Measurements from ENCODE around the gene SLC24A4. TPM values are rescaled to one million over a fixed set of nuclear protein-coding genes. Genes with fewer than 3 reads are reported as not detected.

The SLC24A4 gene
- total RNA-seq, 1 experiment from 2014 or later, result not detected

DNA sequence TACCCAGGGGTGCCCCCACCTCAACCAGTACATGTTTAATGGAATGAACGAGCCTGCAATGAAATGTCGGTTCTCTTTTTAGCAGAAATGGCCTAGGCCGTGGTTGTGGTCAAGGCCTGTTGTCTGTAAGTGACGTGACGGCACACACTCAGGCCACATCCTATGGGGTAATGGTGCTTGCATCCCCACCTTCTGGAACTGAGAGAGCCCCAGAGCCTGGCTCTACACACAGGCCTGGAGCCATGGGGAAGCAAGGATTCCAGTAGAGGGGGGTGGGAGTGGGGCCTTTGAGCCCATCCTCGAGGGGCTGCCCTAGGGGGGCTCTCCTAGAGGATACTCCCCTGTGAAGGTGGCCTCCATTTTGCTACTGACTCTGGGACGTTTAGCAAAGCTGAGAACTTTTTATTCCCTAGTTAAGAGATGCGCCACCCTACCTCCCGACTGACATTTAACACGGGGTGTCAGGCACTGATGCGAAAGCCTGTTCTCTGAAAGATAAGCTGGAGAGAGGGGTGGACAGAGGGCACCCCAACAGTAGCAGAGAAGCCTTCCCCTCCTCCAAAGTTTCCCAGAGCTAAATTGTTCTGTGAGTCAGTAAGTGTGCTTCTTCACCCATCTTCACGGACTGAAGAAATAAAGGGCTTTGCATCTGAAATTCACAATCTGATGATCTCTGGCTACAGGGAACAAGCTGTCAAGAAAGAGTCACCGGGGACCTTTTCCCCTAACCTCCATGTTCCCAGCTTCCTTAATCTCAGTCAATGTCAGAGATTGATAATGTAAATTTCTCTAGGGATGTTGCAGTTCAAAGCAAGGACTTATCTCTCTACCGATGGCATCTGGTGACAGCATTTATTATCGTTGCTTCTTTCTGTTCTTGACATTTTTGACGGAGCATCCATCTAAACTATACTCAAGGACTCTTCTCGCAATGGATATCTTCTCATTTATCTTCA lies 197.4 kb downstream of the SLC24A4 start:
- no peak overlapping the region for H3K9ac ChIP-seq (ENCODE audit: low read length)
- intact Hi-C loops (cut with micrococcal nuclease), result no loop called here
- H3K27me3 ChIP-seq (ENCODE audit: insufficient read depth, low read length), result no peaks in the 10 kb centered on the region
- no peak overlapping the region for H2AFZ ChIP-seq (ENCODE audit: low read depth, low read length, poor library complexity, severe bottlenecking)
- no peaks in the 10 kb centered on the region for H3K9me3 ChIP-seq (ENCODE audit: control insufficient read depth in 1 of 2, insufficient read depth in 1 of 2, low read depth in 1 of 2, low read length in 2 of 2)
- H3K36me3 ChIP-seq (ENCODE audit: control insufficient read depth in 1 of 2, insufficient read depth in 2 of 2, low read length in 2 of 2), result no peaks in the 10 kb centered on the region
- DNase-seq (ENCODE audit: low read depth, low spot score) (no peak), ATAC-seq (no peak)
- H3K4me3 ChIP-seq (replicated peaks in 1 of 2; ENCODE audit: low read depth in 1 of 2, low read length in 2 of 2), result no peak overlapping the region
- ChIA-PET CTCF (no interaction called here), POLR2A (no interaction called here), RAD21 (ENCODE audit: low non-redundant PET in 1 of 2, low total read pairs in 2 of 2, uncharacterized antibody in 2 of 2, unreplicated experiment in 2 of 2) (no interaction called here)
- H4K20me1 ChIP-seq (ENCODE audit: insufficient read depth), result no peaks in the 10 kb centered on the region
- no peak overlapping the region for H3K4me2 ChIP-seq (ENCODE audit: low read length)
- H3K4me1 ChIP-seq (ENCODE audit: control insufficient read depth in 1 of 2, insufficient read depth in 2 of 2, low read length in 2 of 2), result no peaks in the 10 kb centered on the region
- H3K27ac ChIP-seq (ENCODE audit: low read depth, low read length), result no peak overlapping the region
- no TSS peak for BruUV-seq (replicated peaks)
- H3K9me2 ChIP-seq (ENCODE audit: insufficient read depth), result no peaks in the 10 kb centered on the region
- no peak for TF ChIP-seq ELF1 (IDR thresholded peaks at IDR 0.05; ENCODE audit: borderline replicate concordance, low read depth)
- no peak for TF ChIP-seq CBX3 (IDR thresholded peaks at IDR 0.05; ENCODE audit: low read depth)
- TF ChIP-seq SRF (IDR thresholded peaks at IDR 0.05; ENCODE audit: low read depth), result no peak
- TF ChIP-seq, protein P1, sequence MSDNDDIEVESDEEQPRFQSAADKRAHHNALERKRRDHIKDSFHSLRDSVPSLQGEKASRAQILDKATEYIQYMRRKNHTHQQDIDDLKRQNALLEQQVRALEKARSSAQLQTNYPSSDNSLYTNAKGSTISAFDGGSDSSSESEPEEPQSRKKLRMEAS (IDR thresholded peaks at IDR 0.05), result no peak
- TF ChIP-seq FOSL1 (IDR thresholded peaks at IDR 0.05; ENCODE audit: low read depth), result no peak
- TF ChIP-seq ZNF274 (IDR thresholded peaks at IDR 0.05; ENCODE audit: low read depth, low read length), result no peak
- TF ChIP-seq YY1 (IDR thresholded peaks at IDR 0.05; ENCODE audit: extremely low read depth, insufficient replicate concordance, low read depth, low read length), result no peak
- TF ChIP-seq POLR2AphosphoS5 (IDR thresholded peaks at IDR 0.05; ENCODE audit: low read depth, low read length), result no peak
- TF ChIP-seq, protein P2, sequence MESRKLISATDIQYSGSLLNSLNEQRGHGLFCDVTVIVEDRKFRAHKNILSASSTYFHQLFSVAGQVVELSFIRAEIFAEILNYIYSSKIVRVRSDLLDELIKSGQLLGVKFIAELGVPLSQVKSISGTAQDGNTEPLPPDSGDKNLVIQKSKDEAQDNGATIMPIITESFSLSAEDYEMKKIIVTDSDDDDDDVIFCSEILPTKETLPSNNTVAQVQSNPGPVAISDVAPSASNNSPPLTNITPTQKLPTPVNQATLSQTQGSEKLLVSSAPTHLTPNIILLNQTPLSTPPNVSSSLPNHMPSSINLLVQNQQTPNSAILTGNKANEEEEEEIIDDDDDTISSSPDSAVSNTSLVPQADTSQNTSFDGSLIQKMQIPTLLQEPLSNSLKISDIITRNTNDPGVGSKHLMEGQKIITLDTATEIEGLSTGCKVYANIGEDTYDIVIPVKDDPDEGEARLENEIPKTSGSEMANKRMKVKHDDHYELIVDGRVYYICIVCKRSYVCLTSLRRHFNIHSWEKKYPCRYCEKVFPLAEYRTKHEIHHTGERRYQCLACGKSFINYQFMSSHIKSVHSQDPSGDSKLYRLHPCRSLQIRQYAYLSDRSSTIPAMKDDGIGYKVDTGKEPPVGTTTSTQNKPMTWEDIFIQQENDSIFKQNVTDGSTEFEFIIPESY (IDR thresholded peaks at IDR 0.05; ENCODE audit: extremely low read depth, insufficient replicate concordance, low read length), result no peak
- TF ChIP-seq, protein P3, sequence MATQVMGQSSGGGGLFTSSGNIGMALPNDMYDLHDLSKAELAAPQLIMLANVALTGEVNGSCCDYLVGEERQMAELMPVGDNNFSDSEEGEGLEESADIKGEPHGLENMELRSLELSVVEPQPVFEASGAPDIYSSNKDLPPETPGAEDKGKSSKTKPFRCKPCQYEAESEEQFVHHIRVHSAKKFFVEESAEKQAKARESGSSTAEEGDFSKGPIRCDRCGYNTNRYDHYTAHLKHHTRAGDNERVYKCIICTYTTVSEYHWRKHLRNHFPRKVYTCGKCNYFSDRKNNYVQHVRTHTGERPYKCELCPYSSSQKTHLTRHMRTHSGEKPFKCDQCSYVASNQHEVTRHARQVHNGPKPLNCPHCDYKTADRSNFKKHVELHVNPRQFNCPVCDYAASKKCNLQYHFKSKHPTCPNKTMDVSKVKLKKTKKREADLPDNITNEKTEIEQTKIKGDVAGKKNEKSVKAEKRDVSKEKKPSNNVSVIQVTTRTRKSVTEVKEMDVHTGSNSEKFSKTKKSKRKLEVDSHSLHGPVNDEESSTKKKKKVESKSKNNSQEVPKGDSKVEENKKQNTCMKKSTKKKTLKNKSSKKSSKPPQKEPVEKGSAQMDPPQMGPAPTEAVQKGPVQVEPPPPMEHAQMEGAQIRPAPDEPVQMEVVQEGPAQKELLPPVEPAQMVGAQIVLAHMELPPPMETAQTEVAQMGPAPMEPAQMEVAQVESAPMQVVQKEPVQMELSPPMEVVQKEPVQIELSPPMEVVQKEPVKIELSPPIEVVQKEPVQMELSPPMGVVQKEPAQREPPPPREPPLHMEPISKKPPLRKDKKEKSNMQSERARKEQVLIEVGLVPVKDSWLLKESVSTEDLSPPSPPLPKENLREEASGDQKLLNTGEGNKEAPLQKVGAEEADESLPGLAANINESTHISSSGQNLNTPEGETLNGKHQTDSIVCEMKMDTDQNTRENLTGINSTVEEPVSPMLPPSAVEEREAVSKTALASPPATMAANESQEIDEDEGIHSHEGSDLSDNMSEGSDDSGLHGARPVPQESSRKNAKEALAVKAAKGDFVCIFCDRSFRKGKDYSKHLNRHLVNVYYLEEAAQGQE (IDR thresholded peaks at IDR 0.05; ENCODE audit: low read depth), result no peak
- no peak for TF ChIP-seq ZFX (IDR thresholded peaks at IDR 0.05)
- TF ChIP-seq SP1 (IDR thresholded peaks at IDR 0.05; ENCODE audit: low read depth), result no peak
- TF ChIP-seq, protein P4, sequence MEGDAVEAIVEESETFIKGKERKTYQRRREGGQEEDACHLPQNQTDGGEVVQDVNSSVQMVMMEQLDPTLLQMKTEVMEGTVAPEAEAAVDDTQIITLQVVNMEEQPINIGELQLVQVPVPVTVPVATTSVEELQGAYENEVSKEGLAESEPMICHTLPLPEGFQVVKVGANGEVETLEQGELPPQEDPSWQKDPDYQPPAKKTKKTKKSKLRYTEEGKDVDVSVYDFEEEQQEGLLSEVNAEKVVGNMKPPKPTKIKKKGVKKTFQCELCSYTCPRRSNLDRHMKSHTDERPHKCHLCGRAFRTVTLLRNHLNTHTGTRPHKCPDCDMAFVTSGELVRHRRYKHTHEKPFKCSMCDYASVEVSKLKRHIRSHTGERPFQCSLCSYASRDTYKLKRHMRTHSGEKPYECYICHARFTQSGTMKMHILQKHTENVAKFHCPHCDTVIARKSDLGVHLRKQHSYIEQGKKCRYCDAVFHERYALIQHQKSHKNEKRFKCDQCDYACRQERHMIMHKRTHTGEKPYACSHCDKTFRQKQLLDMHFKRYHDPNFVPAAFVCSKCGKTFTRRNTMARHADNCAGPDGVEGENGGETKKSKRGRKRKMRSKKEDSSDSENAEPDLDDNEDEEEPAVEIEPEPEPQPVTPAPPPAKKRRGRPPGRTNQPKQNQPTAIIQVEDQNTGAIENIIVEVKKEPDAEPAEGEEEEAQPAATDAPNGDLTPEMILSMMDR (IDR thresholded peaks at IDR 0.05 in 2 of 3, conservative IDR thresholded peaks at IDR 0.05 in 1 of 3; ENCODE audit: borderline replicate concordance in 1 of 3, insufficient read depth in 1 of 3, low read depth in 2 of 3, low read length in 2 of 3), result no peak
- peaks cover 24% of the 10 kb centered on the region; the same call in 1 of the 2 replicates for H3K79me2 ChIP-seq (ENCODE audit: insufficient read depth, low read length)
